Activated B cell treated with CpG ODN at 0.5 μM for 24 hours (primary cell): ENCODE results near the gene RAB33A. TPM values are rescaled to one million over a fixed set of nuclear protein-coding genes. Genes with fewer than 3 reads are reported as not detected.
"Not testable (repeated sequence)": the region's sequence is repeated elsewhere in the genome, so short reads cannot be mapped to it uniquely, and the experiment has no call there.

Source experiments
- ATAC-seq: fragments of 200-7000 bp; cut with Tn5 transposase; one replicate; pipeline ENCODE4 v1.10.0; 2021; ENCODE audit warnings: low read depth, mild to moderate bottlenecking, moderate library complexity
- CTCF ChIA-PET: fragments of 350-600 bp; sonication (Branson Sonifier 250); formaldehyde crosslinking; loops from one replicate; lab custom pipeline; 2021; ENCODE audit warnings: antibody characterized with exemption; lab: Charles Lee
- POLR2A ChIA-PET: fragments of 350-600 bp; sonication (Branson Sonifier 250); formaldehyde crosslinking; loops from one replicate; lab custom pipeline; 2021; ENCODE audit warnings: antibody characterized with exemption; lab: Charles Lee
- DNase-seq: peaks from one replicate; pipeline ENCODE4 v3.0.0; 2022
- H3K27ac Mint-ChIP-seq: one replicate; pipeline ENCODE4 v1.8.0; 2020; ENCODE audit warnings: mixed read lengths
- H3K27me3 Mint-ChIP-seq: one replicate; pipeline ENCODE4 v1.8.0; 2021; ENCODE audit warnings: mixed read lengths
- H3K36me3 Mint-ChIP-seq: one replicate; pipeline ENCODE4 v1.8.0; 2021; ENCODE audit warnings: low read depth, mixed read lengths
- H3K4me1 Mint-ChIP-seq: one replicate; pipeline ENCODE4 v1.8.0; 2021; ENCODE audit warnings: mixed read lengths
- H3K4me3 Mint-ChIP-seq: one replicate; pipeline ENCODE4 v1.8.0; 2020; ENCODE audit warnings: mild to moderate bottlenecking, mixed read lengths
- H3K9me3 Mint-ChIP-seq: one replicate; pipeline ENCODE4 v1.8.0; 2020; ENCODE audit warnings: mixed read lengths
- intact Hi-C: fragments of 100-400 bp; cut with micrococcal nuclease; formaldehyde crosslinking; loops from one replicate; pipeline ENCODE4 v1.15.1; 2024
- total RNA-seq: library from RNA; stranded (reverse); gene quantifications from 2 replicates; pipeline ENCODE4 v1.2.3, GENCODE V29; 2022
- TF ChIP-seq, protein P1 (sequence below): fragments of 200-600 bp; IDR thresholded peaks from one replicate; pipeline ENCODE4 v1.8.0; 2022; ENCODE audit warnings: antibody characterized with exemption, mild to moderate bottlenecking

The RAB33A gene
- total RNA-seq, 1 donor from 2014 or later: 6.9 TPM

DNA sequence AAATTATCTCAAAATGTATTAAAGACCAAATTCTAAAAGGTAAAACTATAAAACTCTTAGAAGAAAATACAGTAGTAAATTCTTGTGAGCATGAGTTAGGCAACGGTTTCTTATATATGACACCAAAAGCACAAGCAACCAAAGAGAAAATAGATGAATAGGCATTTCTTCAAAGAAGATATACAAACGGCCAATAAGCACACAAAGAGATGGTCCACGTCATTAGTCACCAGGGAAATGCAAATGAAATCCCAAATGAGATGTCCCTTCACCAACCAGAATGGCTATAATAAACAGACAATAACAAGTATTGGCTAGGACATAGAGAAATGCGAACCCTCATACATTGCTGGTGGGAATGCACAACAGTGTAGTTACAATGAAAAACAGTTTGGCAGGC lies 44.6 kb downstream of the RAB33A start:
- ChIA-PET CTCF (no interaction called here), POLR2A (no interaction called here)
- Mint-ChIP-seq H3K9me3 (no peaks in the 10 kb centered on the region), H3K4me3 (no peak overlapping the region), H3K27me3 (no peaks in the 10 kb centered on the region), H3K27ac (no peak overlapping the region), H3K36me3 (peaks cover 40% of the 10 kb centered on the region), H3K4me1 (no peaks in the 10 kb centered on the region)
- ATAC-seq (no peak), DNase-seq (no peak)
- intact Hi-C loops: no loop called here
- TF ChIP-seq, protein P1, sequence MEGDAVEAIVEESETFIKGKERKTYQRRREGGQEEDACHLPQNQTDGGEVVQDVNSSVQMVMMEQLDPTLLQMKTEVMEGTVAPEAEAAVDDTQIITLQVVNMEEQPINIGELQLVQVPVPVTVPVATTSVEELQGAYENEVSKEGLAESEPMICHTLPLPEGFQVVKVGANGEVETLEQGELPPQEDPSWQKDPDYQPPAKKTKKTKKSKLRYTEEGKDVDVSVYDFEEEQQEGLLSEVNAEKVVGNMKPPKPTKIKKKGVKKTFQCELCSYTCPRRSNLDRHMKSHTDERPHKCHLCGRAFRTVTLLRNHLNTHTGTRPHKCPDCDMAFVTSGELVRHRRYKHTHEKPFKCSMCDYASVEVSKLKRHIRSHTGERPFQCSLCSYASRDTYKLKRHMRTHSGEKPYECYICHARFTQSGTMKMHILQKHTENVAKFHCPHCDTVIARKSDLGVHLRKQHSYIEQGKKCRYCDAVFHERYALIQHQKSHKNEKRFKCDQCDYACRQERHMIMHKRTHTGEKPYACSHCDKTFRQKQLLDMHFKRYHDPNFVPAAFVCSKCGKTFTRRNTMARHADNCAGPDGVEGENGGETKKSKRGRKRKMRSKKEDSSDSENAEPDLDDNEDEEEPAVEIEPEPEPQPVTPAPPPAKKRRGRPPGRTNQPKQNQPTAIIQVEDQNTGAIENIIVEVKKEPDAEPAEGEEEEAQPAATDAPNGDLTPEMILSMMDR: no peak

DNA sequence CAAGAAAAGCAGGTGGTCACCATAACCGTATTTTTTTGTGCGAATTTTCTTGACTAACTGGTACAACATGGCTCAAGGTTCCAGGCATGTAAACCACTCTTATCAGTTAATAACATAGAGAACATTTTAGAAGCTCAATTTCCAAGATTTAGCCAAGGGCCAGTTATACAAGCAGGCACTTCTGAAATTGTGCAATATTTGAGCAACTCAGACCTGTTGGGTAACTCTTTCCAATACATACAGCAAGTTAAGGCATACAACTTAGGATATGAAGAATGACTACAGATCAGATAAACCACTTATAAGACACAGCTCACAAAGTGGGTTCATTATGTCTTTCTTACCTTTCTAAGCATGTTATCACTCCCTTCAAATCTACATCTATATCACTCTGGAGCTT lies 53.0 kb downstream of the RAB33A start:
- peaks cover 37% of the 10 kb centered on the region for H3K36me3 Mint-ChIP-seq
- TF ChIP-seq, protein P1: no peak
- DNase-seq (no peak), ATAC-seq (no peak)
- H3K4me3 Mint-ChIP-seq: no peak overlapping the region
- no peaks in the 10 kb centered on the region for H3K9me3 Mint-ChIP-seq
- H3K27ac Mint-ChIP-seq: no peak overlapping the region
- intact Hi-C loops: no loop called here
- CTCF ChIA-PET: no interaction called here
- no peaks in the 10 kb centered on the region for H3K27me3 Mint-ChIP-seq
- H3K4me1 Mint-ChIP-seq: no peaks in the 10 kb centered on the region
- POLR2A ChIA-PET: no interaction called here

DNA sequence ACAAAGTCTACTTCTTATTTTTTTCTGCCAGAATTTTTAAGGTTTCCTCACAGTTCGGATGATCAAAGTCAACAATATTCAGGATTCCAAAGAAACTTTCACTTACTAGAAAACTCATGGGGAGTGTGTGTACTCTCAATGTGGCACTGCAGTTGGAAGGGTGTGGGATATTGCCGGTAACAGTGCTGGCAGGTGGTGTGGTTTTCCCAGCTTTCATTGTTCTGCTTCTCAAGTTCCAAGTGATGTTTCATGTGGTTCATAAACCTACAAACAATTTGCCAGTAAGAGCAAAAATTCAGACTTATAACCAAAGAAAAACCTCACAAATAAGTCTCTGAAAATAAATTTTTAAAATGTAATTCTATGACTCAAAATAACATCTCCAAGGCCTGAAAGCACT lies 57.1 kb downstream of the RAB33A start:
- ATAC-seq: no peak
- H3K9me3 Mint-ChIP-seq: no peaks in the 10 kb centered on the region
- intact Hi-C loops: no loop called here
- H3K27ac Mint-ChIP-seq: no peak overlapping the region
- peaks cover 37% of the 10 kb centered on the region for H3K36me3 Mint-ChIP-seq
- H3K4me1 Mint-ChIP-seq: no peaks in the 10 kb centered on the region
- TF ChIP-seq, protein P1: no peak
- H3K4me3 Mint-ChIP-seq: no peak overlapping the region
- POLR2A ChIA-PET: interaction anchor here (0.7 kb wide), 1 partner anchor 192 kb away, joined by 13 read pairs; no protein-coding TSS in a partner anchor
- CTCF ChIA-PET: no interaction called here
- no peaks in the 10 kb centered on the region for H3K27me3 Mint-ChIP-seq
- no peak for DNase-seq

DNA sequence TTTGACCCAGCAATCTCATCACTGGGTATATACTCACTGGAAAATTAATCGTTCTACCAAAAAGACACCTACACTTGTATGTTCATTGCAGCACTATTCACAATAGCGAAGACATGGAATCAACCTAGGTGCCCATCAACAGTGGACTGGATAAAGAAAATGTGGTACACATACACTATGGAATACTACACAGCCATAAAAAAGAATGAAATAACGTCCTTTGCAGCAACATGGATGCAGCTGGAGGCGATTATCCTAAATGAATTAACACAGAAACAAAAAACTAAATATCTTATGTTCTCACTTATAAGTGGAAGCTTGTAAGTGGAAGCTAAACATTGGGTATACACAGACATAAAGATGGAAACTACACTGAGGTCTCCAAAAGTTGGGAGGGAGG lies 59.4 kb downstream of the RAB33A start:
- H3K27me3 Mint-ChIP-seq, POLR2A ChIA-PET, intact Hi-C loops, H3K4me3 Mint-ChIP-seq, ATAC-seq, H3K9me3 Mint-ChIP-seq, H3K27ac Mint-ChIP-seq, DNase-seq, H3K4me1 Mint-ChIP-seq, CTCF ChIA-PET: not testable (repeated sequence)
- peaks cover 33% of the 10 kb centered on the region for H3K36me3 Mint-ChIP-seq

Other genes with a start within 250 kb of the RAB33A start
- gene BCORL1, start 189.3 kb upstream of the RAB33A start, total RNA-seq: 8.0 and 8.2 TPM in 2 replicates
- 32.4 and 33.0 TPM in 2 replicates for gene ELF4, start 61.5 kb upstream of the RAB33A start, total RNA-seq
- gene AIFM1, start 6.1 kb upstream of the RAB33A start, total RNA-seq: 30.8 and 34.3 TPM in 2 replicates
- gene ZNF280C, start 96.9 kb downstream of the RAB33A start, total RNA-seq: 6.9 and 9.1 TPM in 2 replicates
- gene SLC25A14, start 168.0 kb downstream of the RAB33A start, total RNA-seq: 12.2 and 13.8 TPM in 2 replicates
- not detected in 2 replicates for gene GPR119, start 213.7 kb downstream of the RAB33A start, total RNA-seq
- gene RBMX2, start 230.0 kb downstream of the RAB33A start, total RNA-seq: 21.1 and 23.6 TPM in 2 replicates